Mesothelial cell of epicardium (in vitro differentiated cells): Measurements from ENCODE around the gene CASKIN1. TPM values are rescaled to one million over a fixed set of nuclear protein-coding genes. Genes with fewer than 3 reads are reported as not detected.
A peak's percentile ranks its signal among the peaks of the same experiment; 100 is the strongest.

ENCODE experiments used
- DNase-seq, 2 experiments: peaks; one replicate each; pipeline ENCODE4 v3.0.0; 2021; ENCODE audit warnings: low spot score in 2 of 2; ENCODE audit not compliant: unreplicated experiment in 2 of 2
- H3K27ac Mint-ChIP-seq: 2 replicates; pipeline ENCODE4 v1.8.0; 2021; ENCODE audit warnings: mixed read lengths
- H3K27me3 Mint-ChIP-seq: 2 replicates; pipeline ENCODE4 v1.8.0; 2021; ENCODE audit warnings: low read depth, mixed read lengths
- H3K36me3 Mint-ChIP-seq: 2 replicates; pipeline ENCODE4 v1.8.0; 2021; ENCODE audit warnings: mixed read lengths
- H3K4me1 Mint-ChIP-seq: 2 replicates; pipeline ENCODE4 v1.8.0; 2021; ENCODE audit warnings: mixed read lengths
- H3K4me3 Mint-ChIP-seq: 2 replicates; pipeline ENCODE4 v1.8.0; 2021; ENCODE audit warnings: mild to moderate bottlenecking, moderate library complexity, mixed read lengths
- H3K9me3 Mint-ChIP-seq: 2 replicates; pipeline ENCODE4 v1.8.0; 2021; ENCODE audit warnings: mixed read lengths
- CTCF ChIP-seq: fragments of 200-600 bp; sonication (generic); IDR thresholded peaks from one replicate; pipeline ENCODE4 v1.5.0; 2021; ENCODE audit warnings: antibody characterized with exemption; ENCODE audit not compliant: unreplicated experiment
- total RNA-seq: library from RNA; stranded (reverse); gene quantifications from 3 replicates; pipeline ENCODE4 v1.2.1, GENCODE V29; 2021

Gene CASKIN1
- total RNA-seq: 8.9 to 9.8 TPM (median 9.8 TPM) in 3 replicates

- no peak for TF ChIP-seq CTCF
- H3K4me3 Mint-ChIP-seq: peak within 1 kb of the TSS; percentile 61
- H3K36me3 Mint-ChIP-seq: no peaks in the 10 kb centered on the region
- peaks cover 10% of the 10 kb centered on the region for H3K4me1 Mint-ChIP-seq
- DNase-seq: no peak
- peaks cover 46% of the 10 kb centered on the region for H3K27me3 Mint-ChIP-seq
- no peak within 1 kb of the TSS for H3K27ac Mint-ChIP-seq
- no peaks in the 10 kb centered on the region for H3K9me3 Mint-ChIP-seq
Measured at GRCh38 chr16:2196162-2196980, at the start of gene CASKIN1. Gene CASKIN1 (minus strand): TSS chr16:2196605. CDS start chr16:2196432, 173 bp downstream.

- H3K9me3 Mint-ChIP-seq: no peaks in the 10 kb centered on the region
- H3K27ac Mint-ChIP-seq: no peak overlapping the region
- TF ChIP-seq CTCF: no peak
- H3K4me3 Mint-ChIP-seq: no peak overlapping the region
- H3K27me3 Mint-ChIP-seq: no peaks in the 10 kb centered on the region
- DNase-seq: no peak
- peaks cover 8% of the 10 kb centered on the region for H3K36me3 Mint-ChIP-seq
- H3K4me1 Mint-ChIP-seq: peaks cover 2% of the 10 kb centered on the region
Measured at GRCh38 chr16:2244926-2245795, 48.8 kb upstream of the CASKIN1 start.

GRCh38 chr16:2244301-2244700 is 47.9 kb upstream of the CASKIN1 start:
- no peak overlapping the region for H3K4me3 Mint-ChIP-seq
- H3K36me3 Mint-ChIP-seq: peaks cover 14% of the 10 kb centered on the region
- H3K27me3 Mint-ChIP-seq: peaks cover 4% of the 10 kb centered on the region
- TF ChIP-seq CTCF: no peak
- H3K4me1 Mint-ChIP-seq: no peaks in the 10 kb centered on the region
- no peak overlapping the region for H3K27ac Mint-ChIP-seq
- H3K9me3 Mint-ChIP-seq: no peaks in the 10 kb centered on the region
- no peak for DNase-seq

GRCh38 chr16:2243781-2244180 is 47.4 kb upstream of the CASKIN1 start:
- H3K4me3 Mint-ChIP-seq: no peak overlapping the region
- H3K36me3 Mint-ChIP-seq: peaks cover 14% of the 10 kb centered on the region
- peaks cover 5% of the 10 kb centered on the region for H3K27me3 Mint-ChIP-seq
- H3K27ac Mint-ChIP-seq: no peak overlapping the region
- H3K9me3 Mint-ChIP-seq: no peaks in the 10 kb centered on the region
- TF ChIP-seq CTCF: no peak
- DNase-seq: no peak
- no peaks in the 10 kb centered on the region for H3K4me1 Mint-ChIP-seq

- Mint-ChIP-seq H3K36me3 (peaks cover 14% of the 10 kb centered on the region), H3K27me3 (peaks cover 12% of the 10 kb centered on the region)
- no peak for DNase-seq
Measured at GRCh38 chr16:2243031-2243528, 46.7 kb upstream of the CASKIN1 start.

More at GRCh38 chr16:2243031-2243528, 46.7 kb upstream of the CASKIN1 start:
- TF ChIP-seq CTCF: no peak
- Mint-ChIP-seq H3K9me3 (no peaks in the 10 kb centered on the region), H3K4me1 (no peaks in the 10 kb centered on the region), H3K27ac (no peak overlapping the region), H3K4me3 (no peak overlapping the region)
